Upper lobe of left lung (tissue), 6 donors: ENCODE results near the gene WASF1. TPM values are rescaled to one million over a fixed set of nuclear protein-coding genes. Genes with fewer than 3 reads are reported as not detected.

Experiments used
- ATAC-seq, 2 donors: fragments of 200-7000 bp; cut with Tn5 transposase; one replicate each; pipeline ENCODE4 v1.9.1; 2022; ENCODE audit warnings: mild to moderate bottlenecking in 2 of 2, moderate library complexity in 2 of 2; ENCODE audit not compliant: low FRiP score in 2 of 2
- DNase-seq, 2 donors: peaks; one replicate each; pipeline ENCODE4 v3.0.0-alpha.2; 2019 to 2020
- H3K27ac ChIP-seq, 4 donors: fragments of 200-600 bp; sonication (generic); one replicate each; pipeline ENCODE4 v1.5.1; 2016 to 2019
- H3K27me3 ChIP-seq, 4 donors: fragments of 200-600 bp; sonication (generic); one replicate each; pipeline ENCODE4 v1.5.1; 2017 to 2019
- H3K36me3 ChIP-seq, 4 donors: fragments of 200-600 bp; sonication (generic); one replicate each; pipeline ENCODE4 v1.5.1; 2016 to 2019
- H3K4me1 ChIP-seq, 4 donors: fragments of 200-600 bp; sonication (generic); one replicate each; pipeline ENCODE4 v1.5.1; 2018 to 2019
- H3K4me3 ChIP-seq, 4 donors: fragments of 200-600 bp; sonication (generic); one replicate each; pipeline ENCODE4 v1.5.1; 2017 to 2019; ENCODE audit warnings: mild to moderate bottlenecking in 2 of 4, moderate library complexity in 1 of 4
- H3K9me3 ChIP-seq, 4 donors: fragments of 200-600 bp; sonication (generic); one replicate each; pipeline ENCODE4 v1.5.1; 2018 to 2019
- EP300 ChIP-seq, 4 donors: sonication (generic); formaldehyde crosslinking; IDR thresholded peaks; one replicate each; pipeline ENCODE4 v1.5.1; 2017; ENCODE audit warnings: antibody characterized with exemption in 4 of 4, control low read depth in 2 of 4
- POLR2A ChIP-seq, 4 donors: fragments of 450-650 bp; IDR thresholded peaks; one replicate each; pipeline ENCODE4 v1.5.1; 2016 to 2017; ENCODE audit warnings: antibody characterized with exemption in 4 of 4, mild to moderate bottlenecking in 2 of 4
- POLR2AphosphoS5 ChIP-seq, 2 donors: sonication (generic); formaldehyde crosslinking; IDR thresholded peaks; one replicate each; pipeline ENCODE4 v1.5.1; 2017; ENCODE audit warnings: antibody characterized with exemption in 2 of 2
- WGBS, 2 donors: methylation state at CpG; one replicate each; pipeline ENCODE4 v1.1.5; 2017 to 2018; 5-methylcytosine and 5-hydroxymethylcytosine counted together
- total RNA-seq, 6 donors: library from RNA; depleted of rRNA in 4 of 6; stranded (reverse); fragments of >200 nt in 4 of 6; gene quantifications; one replicate each; pipeline versions ENCODE4 v1.1.0 to v1.2.1, GENCODE V29; 2016 to 2021
- TF ChIP-seq, protein P1 (sequence below), 6 experiments: fragments of 450-650 bp in 4 of 6; fragments of 200-600 bp in 2 of 6; sonication (generic) in 2 of 6; IDR thresholded peaks; one replicate each; pipeline ENCODE4 v1.5.1; 2016 to 2019; ENCODE audit warnings: antibody characterized with exemption in 6 of 6
- donor health status: DM: no; HTN: no; CAD: no; lungs with moderate emphysema.
- donor health status: DM: no; HTN: yes; CAD: no; lungs with severe emphysema.

WASF1 gene
- total RNA-seq, 6 donors from 2014 or later, result 2.0 to 9.4 (median 4.3) TPM

- H3K4me1 ChIP-seq, result peaks cover 26 to 36% (median 32%) of the 10 kb centered on the region in 4 donors
- WGBS, 2 donors, result 81 to 86% methylated on average over 3 of the region's 3 CpGs
Observed at GRCh38 chr6:110185879-110186278, 6.4 kb upstream of the WASF1 start.

GRCh38 chr6:110183292-110183885, 3.9 kb upstream of the WASF1 start:
- peaks cover 31 to 38% (median 34%) of the 10 kb centered on the region in 4 donors for H3K4me1 ChIP-seq
- DNase-seq (no peak), ATAC-seq (no peak)
- H3K36me3 ChIP-seq, result no peaks in the 10 kb centered on the region
- TF ChIP-seq POLR2AphosphoS5 (IDR thresholded peaks at IDR 0.05), result no peak
- no peak for TF ChIP-seq POLR2A (IDR thresholded peaks at IDR 0.05)
- TF ChIP-seq EP300 (IDR thresholded peaks at IDR 0.05), result no peak
- TF ChIP-seq, protein P1, sequence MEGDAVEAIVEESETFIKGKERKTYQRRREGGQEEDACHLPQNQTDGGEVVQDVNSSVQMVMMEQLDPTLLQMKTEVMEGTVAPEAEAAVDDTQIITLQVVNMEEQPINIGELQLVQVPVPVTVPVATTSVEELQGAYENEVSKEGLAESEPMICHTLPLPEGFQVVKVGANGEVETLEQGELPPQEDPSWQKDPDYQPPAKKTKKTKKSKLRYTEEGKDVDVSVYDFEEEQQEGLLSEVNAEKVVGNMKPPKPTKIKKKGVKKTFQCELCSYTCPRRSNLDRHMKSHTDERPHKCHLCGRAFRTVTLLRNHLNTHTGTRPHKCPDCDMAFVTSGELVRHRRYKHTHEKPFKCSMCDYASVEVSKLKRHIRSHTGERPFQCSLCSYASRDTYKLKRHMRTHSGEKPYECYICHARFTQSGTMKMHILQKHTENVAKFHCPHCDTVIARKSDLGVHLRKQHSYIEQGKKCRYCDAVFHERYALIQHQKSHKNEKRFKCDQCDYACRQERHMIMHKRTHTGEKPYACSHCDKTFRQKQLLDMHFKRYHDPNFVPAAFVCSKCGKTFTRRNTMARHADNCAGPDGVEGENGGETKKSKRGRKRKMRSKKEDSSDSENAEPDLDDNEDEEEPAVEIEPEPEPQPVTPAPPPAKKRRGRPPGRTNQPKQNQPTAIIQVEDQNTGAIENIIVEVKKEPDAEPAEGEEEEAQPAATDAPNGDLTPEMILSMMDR (IDR thresholded peaks at IDR 0.05), result no peak
- H3K4me3 ChIP-seq, result no peak overlapping the region
- no peak overlapping the region for H3K27ac ChIP-seq
- 71 to 72% methylated on average over 5 of the region's 5 CpGs for WGBS, 2 donors
- no peaks in the 10 kb centered on the region for H3K9me3 ChIP-seq
- H3K27me3 ChIP-seq, result no peaks in the 10 kb centered on the region

More at GRCh38 chr6:110185879-110186278, 6.4 kb upstream of the WASF1 start:
- no peaks in the 10 kb centered on the region for H3K27me3 ChIP-seq
- DNase-seq (no peak), ATAC-seq (no peak)
- no peak overlapping the region for H3K4me3 ChIP-seq
- no peaks in the 10 kb centered on the region for H3K36me3 ChIP-seq
- no peaks in the 10 kb centered on the region for H3K9me3 ChIP-seq
- H3K27ac ChIP-seq, result no peak overlapping the region
- TF ChIP-seq POLR2A (IDR thresholded peaks at IDR 0.05) (no peak), POLR2AphosphoS5 (IDR thresholded peaks at IDR 0.05) (no peak), EP300 (IDR thresholded peaks at IDR 0.05) (no peak)
- TF ChIP-seq, protein P1 (IDR thresholded peaks at IDR 0.05), result no peak

GRCh38 chr6:110181131-110182030, 1.9 kb upstream of the WASF1 start:
- Histone ChIP-seq H3K4me3 (peak overlapping the region; percentile 72 to 90 (median 86)), H3K4me1 (peaks cover 34 to 39% (median 35%) of the 10 kb centered on the region in 4 donors), H3K27ac (peak overlapping the region; percentile 82 to 91 (median 88)), H3K9me3 (no peaks in the 10 kb centered on the region), H3K27me3 (no peaks in the 10 kb centered on the region), H3K36me3 (no peaks in the 10 kb centered on the region)
- TF ChIP-seq POLR2AphosphoS5 (IDR thresholded peaks at IDR 0.05), result no peak
- no peak for TF ChIP-seq POLR2A (IDR thresholded peaks at IDR 0.05)
- WGBS, 2 donors, result 50 to 55% methylated on average over 6 of the region's 6 CpGs
- peak in 1 of 2 donors; percentile 21 for DNase-seq
- ATAC-seq, result no peak

DNA sequence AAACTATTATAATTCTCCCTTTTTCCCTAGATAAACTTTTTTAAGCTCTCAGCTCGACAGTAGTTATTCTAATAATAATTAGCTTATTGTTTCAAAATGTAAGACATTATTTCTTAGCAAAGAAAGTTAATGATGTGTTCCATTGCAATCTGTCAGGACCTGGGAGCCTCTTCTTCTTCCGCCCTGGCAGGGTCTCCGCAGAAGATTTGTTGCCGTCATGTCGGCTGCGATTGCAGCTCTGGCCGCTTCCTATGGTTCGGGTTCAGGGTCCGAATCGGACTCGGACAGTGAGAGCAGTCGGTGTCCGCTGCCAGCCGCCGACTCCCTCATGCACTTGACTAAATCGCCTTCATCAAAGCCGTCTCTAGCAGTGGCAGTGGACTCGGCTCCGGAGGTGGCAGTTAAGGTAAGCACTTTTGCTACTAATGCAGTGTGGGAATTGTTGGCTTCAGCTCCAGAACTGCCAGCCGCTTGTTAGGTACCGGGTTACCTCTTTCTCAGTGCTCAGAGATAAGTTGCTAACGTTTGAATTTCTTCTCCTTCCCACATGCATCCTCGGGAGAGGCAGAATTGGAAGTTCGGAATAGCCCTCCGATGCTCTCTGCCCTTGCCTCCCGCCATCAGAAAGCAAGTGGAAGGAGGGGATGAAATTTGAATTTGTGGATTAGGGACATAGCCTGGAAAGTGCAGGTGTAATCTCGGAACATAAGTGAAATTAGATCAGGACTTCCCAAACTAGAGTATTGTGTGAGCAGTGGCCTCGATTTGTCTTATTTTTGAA, 948 bp upstream of the WASF1 start, which contains the start of gene CDC40:
CDC40 (plus strand) TSS at position 200 of the 781 bp plus-strand sequence; CDS start at position 218, 18 bp downstream.
- Histone ChIP-seq H3K9me3 (no peaks in the 10 kb centered on the region), H3K27me3 (no peaks in the 10 kb centered on the region), H3K27ac (peak within 1 kb of the TSS; percentile 82 to 91 (median 88)), H3K4me3 (peak within 1 kb of the TSS; percentile 72 to 90 (median 86)), H3K4me1 (peaks cover 33 to 39% (median 34%) of the 10 kb centered on the region in 4 donors), H3K36me3 (no peaks in the 10 kb centered on the region)
- DNase-seq (peak; percentile 61 to 73), ATAC-seq (peak; percentile 78 to 81)
- TF ChIP-seq, protein P1 (IDR thresholded peaks at IDR 0.05), result no peak
- no peak for TF ChIP-seq EP300 (IDR thresholded peaks at IDR 0.05)
- TF ChIP-seq POLR2AphosphoS5 (IDR thresholded peaks at IDR 0.05), result peak in 1 of 2 donors; percentile 20
- peak in 3 of 4 donors; percentile 44 to 70 (median 46) for TF ChIP-seq POLR2A (IDR thresholded peaks at IDR 0.05)
- WGBS, 2 donors, result 0 to 1% methylated on average over 20 to 28 of the region's 28 CpGs
